ENCODE results near the gene ZNF217. TPM values are rescaled to one million over a fixed set of nuclear protein-coding genes. Genes with fewer than 3 reads are reported as not detected.

ZNF217 gene
- total and polyA plus RNA-seq, 2 donors (not counting 3 experiments of a cell fraction or from before 2014, with no cell fraction given), result 5.8 to 31.7 TPM

GRCh38 chr20:53530440-53530839, 63.2 kb downstream of the ZNF217 start:
- no peak for DNase-seq (ENCODE audit: low read depth, low spot score)
- FAIRE-seq, result no peak
- no peaks in the 10 kb centered on the region for H3K36me3 ChIP-seq (ENCODE audit: control insufficient read depth in 2 of 2, extremely low read depth in 1 of 2, insufficient read depth in 2 of 2, low read length in 2 of 2)
- H4K20me1 ChIP-seq (replicated peaks; ENCODE audit: control insufficient read depth, extremely low read depth, insufficient read depth, low read length), result no peaks in the 10 kb centered on the region
- ChIA-PET POLR2A (no interaction called here), CTCF (interaction anchor here (0.7 to 1.0 kb wide), 2 partner anchors 12 to 17 kb away, joined by 3 read pairs; no protein-coding TSS in a partner anchor)
- no TSS peak for BruUV-seq (replicated peaks)
- no peak overlapping the region for H3K4me2 ChIP-seq (ENCODE audit: insufficient read depth, low read length)
- H3K4me1 ChIP-seq (ENCODE audit: control insufficient read depth, extremely low read depth, insufficient read depth, low read length), result no peaks in the 10 kb centered on the region
- H3K79me2 ChIP-seq (ENCODE audit: control insufficient read depth, insufficient read depth, low read length), result no peaks in the 10 kb centered on the region
- intact Hi-C loops (cut with micrococcal nuclease) (no loop called here), dilution Hi-C loops (cut with MboI; ENCODE audit: extremely low pct_ligation_motif_present, low sequenced_read_pairs) (no loop called here)
- TF ChIP-seq CTCF (IDR thresholded peaks at IDR 0.05; ENCODE audit: extremely low read depth in 1 of 2, insufficient read depth in 1 of 2, low read depth in 1 of 2, low read length in 2 of 2), result no peak
- TF ChIP-seq FOS (IDR thresholded peaks at IDR 0.05; ENCODE audit: borderline replicate concordance, insufficient read depth, low read length), result no peak
- TF ChIP-seq GATA2 (IDR thresholded peaks at IDR 0.05; ENCODE audit: insufficient read depth, insufficient read length, low read depth, low read length), result no peak
- no peak for TF ChIP-seq JUN (IDR thresholded peaks at IDR 0.05; ENCODE audit: borderline replicate concordance, insufficient read depth, insufficient read length, low read depth)
- no peak for TF ChIP-seq POLR2A (IDR thresholded peaks at IDR 0.05; ENCODE audit: low read depth, low read length)
- no peak for TF ChIP-seq MYC (IDR thresholded peaks at IDR 0.05; ENCODE audit: low read depth, low read length)
- TF ChIP-seq, protein P1, sequence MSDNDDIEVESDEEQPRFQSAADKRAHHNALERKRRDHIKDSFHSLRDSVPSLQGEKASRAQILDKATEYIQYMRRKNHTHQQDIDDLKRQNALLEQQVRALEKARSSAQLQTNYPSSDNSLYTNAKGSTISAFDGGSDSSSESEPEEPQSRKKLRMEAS (IDR thresholded peaks at IDR 0.05; ENCODE audit: insufficient read depth, insufficient read length), result no peak
- TF ChIP-seq POLR2AphosphoS5 (IDR thresholded peaks at IDR 0.05; ENCODE audit: insufficient read depth, low read depth, low read length), result no peak
- no peak for TF ChIP-seq EZH2 (IDR thresholded peaks at IDR 0.05; ENCODE audit: borderline replicate concordance, low read depth, low read length, severe bottlenecking)
- no peaks in the 10 kb centered on the region for H3K9me3 ChIP-seq (replicated peaks; ENCODE audit: control insufficient read depth, insufficient read depth, low read length)
- H3K27ac ChIP-seq (ENCODE audit: insufficient read depth, low read depth, low read length), result no peak overlapping the region
- H2AFZ ChIP-seq (ENCODE audit: low read depth, low read length), result no peak overlapping the region
- no peak overlapping the region for H3K9ac ChIP-seq (replicated peaks; ENCODE audit: extremely low read depth, insufficient read depth, low read length)
- H3K4me3 ChIP-seq (replicated peaks in 1 of 3; ENCODE audit: insufficient read depth in 1 of 3, low read depth in 1 of 3, low read length in 3 of 3), result no peak overlapping the region
- no peaks in the 10 kb centered on the region for H3K9me1 ChIP-seq (replicated peaks; ENCODE audit: control insufficient read depth, extremely low read depth, insufficient read depth, low read length)
- no peaks in the 10 kb centered on the region for H3K27me3 ChIP-seq (ENCODE audit: control insufficient read depth in 2 of 2, insufficient read depth in 2 of 2, low read length in 2 of 2)

All from endothelial cell of umbilical vein (primary cell).